HEK293 (cell line): ENCODE results near the gene ICAM2.
"Not testable (repeated sequence)": the region's sequence is repeated elsewhere in the genome, so short reads cannot be mapped to it uniquely, and the experiment has no call there.

Source experiments
- CTCF ChIP-seq: fragments of 450-650 bp; formaldehyde crosslinking; IDR thresholded peaks from 2 replicates; pipeline ENCODE4 v1.5.1; 2016; ENCODE audit warnings: missing biosample characterization, missing genetic modification characterization
- GLI4 ChIP-seq: fragments of 450-650 bp; formaldehyde crosslinking; IDR thresholded peaks from 2 replicates; pipeline ENCODE4 v1.5.1; 2016; ENCODE audit warnings: missing biosample characterization, missing genetic modification characterization
- KLF16 ChIP-seq: fragments of 450-650 bp; formaldehyde crosslinking; IDR thresholded peaks from 2 replicates; pipeline ENCODE4 v1.5.1; 2017; ENCODE audit warnings: missing biosample characterization, missing genetic modification characterization
- PRDM1 ChIP-seq: fragments of 450-650 bp; formaldehyde crosslinking; IDR thresholded peaks from 2 replicates; pipeline ENCODE4; 2016; ENCODE audit warnings: missing biosample characterization, missing genetic modification characterization
- RBAK ChIP-seq: fragments of 450-650 bp; formaldehyde crosslinking; IDR thresholded peaks from 2 replicates; pipeline ENCODE4 v1.5.1; 2016; ENCODE audit warnings: missing biosample characterization, missing genetic modification characterization
- TCF7L2 ChIP-seq: IDR thresholded peaks from 2 replicates; pipeline ENCODE4 v1.6.1; 2011; ENCODE audit warnings: low read depth, mild to moderate bottlenecking, inconsistent platforms, low read length, moderate library complexity, borderline replicate concordance
- YY1 ChIP-seq: fragments of 450-650 bp; formaldehyde crosslinking; IDR thresholded peaks from 2 replicates; pipeline ENCODE4 v1.5.1; 2018; ENCODE audit warnings: missing biosample characterization, missing genetic modification characterization
- ZNF133 ChIP-seq: fragments of 450-650 bp; formaldehyde crosslinking; IDR thresholded peaks from 2 replicates; pipeline ENCODE4 v1.5.1; 2016; ENCODE audit warnings: missing biosample characterization, missing genetic modification characterization
- ZNF311 ChIP-seq: fragments of 450-650 bp; formaldehyde crosslinking; IDR thresholded peaks from 2 replicates; pipeline ENCODE4 v1.5.1; 2017; ENCODE audit warnings: missing biosample characterization, missing genetic modification characterization, borderline replicate concordance
- ZNF777 ChIP-seq: fragments of 450-650 bp; formaldehyde crosslinking; IDR thresholded peaks from 2 replicates; pipeline ENCODE4 v1.5.1; 2017; ENCODE audit warnings: missing biosample characterization, missing genetic modification characterization, borderline replicate concordance
- ZNF843 ChIP-seq: fragments of 450-650 bp; formaldehyde crosslinking; IDR thresholded peaks from 2 replicates; pipeline ENCODE4 v1.5.1; 2016; ENCODE audit warnings: missing biosample characterization, missing genetic modification characterization
- TF ChIP-seq, protein P1 (sequence below): fragments of 450-650 bp; formaldehyde crosslinking; IDR thresholded peaks from 2 replicates; pipeline ENCODE4 v1.5.1; 2016; ENCODE audit warnings: missing biosample characterization, missing genetic modification characterization, low read depth

- not testable (repeated sequence) for TF ChIP-seq CTCF (tag by site-specific recombination); ZNF311 (tag by site-specific recombination); YY1 (tag by site-specific recombination); ZNF777 (tag by site-specific recombination); ZNF843 (tag by site-specific recombination); PRDM1 (tag by site-specific recombination); TCF7L2; KLF16 (tag by site-specific recombination); ZNF133 (tag by site-specific recombination); RBAK; GLI4 (tag by site-specific recombination)
- TF ChIP-seq, protein P1, sequence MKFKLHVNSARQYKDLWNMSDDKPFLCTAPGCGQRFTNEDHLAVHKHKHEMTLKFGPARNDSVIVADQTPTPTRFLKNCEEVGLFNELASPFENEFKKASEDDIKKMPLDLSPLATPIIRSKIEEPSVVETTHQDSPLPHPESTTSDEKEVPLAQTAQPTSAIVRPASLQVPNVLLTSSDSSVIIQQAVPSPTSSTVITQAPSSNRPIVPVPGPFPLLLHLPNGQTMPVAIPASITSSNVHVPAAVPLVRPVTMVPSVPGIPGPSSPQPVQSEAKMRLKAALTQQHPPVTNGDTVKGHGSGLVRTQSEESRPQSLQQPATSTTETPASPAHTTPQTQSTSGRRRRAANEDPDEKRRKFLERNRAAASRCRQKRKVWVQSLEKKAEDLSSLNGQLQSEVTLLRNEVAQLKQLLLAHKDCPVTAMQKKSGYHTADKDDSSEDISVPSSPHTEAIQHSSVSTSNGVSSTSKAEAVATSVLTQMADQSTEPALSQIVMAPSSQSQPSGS (tag by site-specific recombination): not testable (repeated sequence)
These were observed 37.8 kb downstream of the ICAM2 start for GRCh38 chr17:63982641-63983040.
